HG03060 (cell line): Measurements from ENCODE around the gene ZFHX2.
A peak's percentile ranks its signal among the peaks of the same experiment; 100 is the strongest.
"Not testable (repeated sequence)": the region's sequence is repeated elsewhere in the genome, so short reads cannot be mapped to it uniquely, and the experiment has no call there.

ENCODE experiments used
- ATAC-seq: cut with Tn5 transposase; IDR thresholded peaks from one replicate; pipeline ENCODE4 v1.9.1; 2021; ENCODE audit warnings: low read depth, moderate number of reproducible peaks; ENCODE audit not compliant: unreplicated experiment

The ZFHX2 gene

DNA sequence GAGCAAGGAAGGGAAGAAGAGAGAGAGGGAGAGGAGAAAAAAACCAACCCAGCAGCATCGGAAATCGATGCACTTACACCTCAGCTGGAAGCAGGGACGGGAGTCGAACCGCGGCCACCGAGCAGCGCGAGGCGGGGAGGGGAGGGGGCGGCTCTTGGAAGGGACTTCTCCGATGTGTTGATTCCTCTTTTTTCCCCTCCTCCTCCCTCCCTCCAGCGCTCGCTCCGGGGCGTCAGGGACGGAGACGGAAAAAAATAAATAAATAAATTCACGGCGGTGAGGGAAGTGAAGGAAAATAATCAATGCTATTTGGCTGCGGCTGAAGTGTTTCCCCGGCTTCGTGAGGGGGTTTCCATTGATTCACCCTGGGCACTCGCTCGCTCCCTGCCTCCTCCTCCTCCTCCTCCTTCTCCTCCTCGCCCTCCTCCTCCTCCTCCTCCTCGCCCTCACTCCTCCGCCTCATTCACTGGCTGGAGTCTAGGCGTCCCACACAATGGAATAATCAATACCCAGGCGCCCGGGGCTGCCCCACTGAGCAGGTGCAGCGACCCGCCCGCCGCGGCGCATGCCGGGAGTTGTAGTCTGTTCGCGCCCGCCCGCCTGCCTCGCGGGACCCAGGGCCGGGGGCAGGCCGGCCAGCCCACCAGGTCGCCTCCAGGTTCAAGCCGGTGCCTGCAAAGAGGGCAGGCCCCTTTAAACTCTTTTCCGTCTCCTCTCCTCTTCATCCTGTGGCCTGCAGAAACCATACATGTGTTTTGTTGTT, at the start of gene ZFHX2:
ZFHX2 (minus strand) TSS at position 500 of the 763 bp plus-strand sequence. CDS start 16,440 bp downstream, outside the sequence.
- ATAC-seq, result no peak

DNA sequence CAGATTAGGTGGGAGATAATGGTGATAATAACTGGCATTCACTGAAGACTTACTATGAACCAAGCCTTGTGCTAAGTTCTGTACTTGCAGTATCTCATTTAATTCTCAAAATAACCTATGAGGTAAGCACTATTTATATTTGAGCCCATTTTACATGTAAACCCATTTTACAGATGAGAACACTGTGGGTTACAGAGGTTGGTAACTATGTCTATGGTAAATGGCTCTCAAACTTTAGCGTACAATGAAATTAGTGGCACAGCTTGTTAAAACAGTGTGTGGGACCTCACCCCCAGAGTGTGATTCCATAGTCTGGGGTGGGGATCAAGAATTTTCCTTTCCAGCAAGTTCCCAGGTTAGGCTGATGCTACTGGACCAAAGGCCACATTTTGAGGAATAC, 49.2 kb upstream of the ZFHX2 start:
- ATAC-seq, result no peak

DNA sequence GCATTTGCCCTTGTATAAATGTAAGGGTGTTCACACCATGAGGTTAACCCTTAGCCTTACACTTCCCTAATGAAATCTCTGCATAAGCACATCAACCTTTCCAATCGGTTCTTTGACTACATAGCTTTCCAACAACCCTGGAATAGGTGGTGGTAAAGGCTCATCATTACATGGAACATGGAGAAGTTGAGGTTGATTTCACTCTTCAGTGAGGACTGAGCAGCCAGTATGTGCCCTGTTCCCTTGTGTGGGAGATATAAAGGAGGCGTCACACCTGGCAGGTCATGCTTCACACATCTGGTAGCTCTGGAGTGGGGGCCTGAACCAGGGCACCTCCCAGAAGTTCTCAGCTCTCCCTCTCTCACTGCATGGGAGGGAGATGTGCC, 48.8 kb upstream of the ZFHX2 start:
- no peak for ATAC-seq

DNA sequence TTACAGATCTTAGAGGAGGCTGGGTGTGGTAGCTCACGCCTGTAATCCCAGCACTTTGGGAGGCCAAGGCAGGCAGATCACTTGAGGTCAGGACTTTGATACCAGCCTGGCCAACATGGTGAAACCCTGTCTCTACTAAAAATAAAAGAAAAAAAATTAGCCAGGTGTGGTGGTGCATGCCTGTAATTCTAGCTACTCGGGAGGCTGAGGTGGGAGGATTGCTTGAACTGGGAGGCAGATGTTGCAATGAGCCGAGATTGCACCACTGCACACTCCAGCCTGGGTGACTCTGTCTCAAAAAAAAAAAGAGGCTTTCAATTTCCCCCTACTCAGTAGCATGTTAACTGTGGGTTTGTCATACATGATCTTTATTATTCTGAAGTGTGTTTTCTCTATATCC, 42.6 kb upstream of the ZFHX2 start:
- ATAC-seq, result not testable (repeated sequence)

DNA sequence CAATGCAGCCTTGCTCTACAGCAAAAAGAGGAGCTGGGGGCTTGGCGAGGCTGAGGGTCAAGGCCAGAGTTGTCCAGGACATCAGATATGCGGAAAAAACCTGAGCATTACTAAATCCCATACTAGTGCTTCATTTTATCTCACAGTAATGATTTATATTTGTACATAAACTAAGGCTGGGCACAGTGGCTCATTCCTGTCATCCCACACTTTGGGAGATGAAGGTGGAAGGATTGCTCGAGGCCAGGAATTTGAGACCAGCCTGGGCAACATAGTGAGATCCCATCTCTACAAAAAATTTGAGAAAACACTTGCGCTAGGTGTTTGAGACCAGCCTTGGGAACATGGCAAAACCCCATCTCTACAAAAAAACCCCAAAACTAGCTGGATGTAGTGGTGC, 38.6 kb upstream of the ZFHX2 start:
- no peak for ATAC-seq

DNA sequence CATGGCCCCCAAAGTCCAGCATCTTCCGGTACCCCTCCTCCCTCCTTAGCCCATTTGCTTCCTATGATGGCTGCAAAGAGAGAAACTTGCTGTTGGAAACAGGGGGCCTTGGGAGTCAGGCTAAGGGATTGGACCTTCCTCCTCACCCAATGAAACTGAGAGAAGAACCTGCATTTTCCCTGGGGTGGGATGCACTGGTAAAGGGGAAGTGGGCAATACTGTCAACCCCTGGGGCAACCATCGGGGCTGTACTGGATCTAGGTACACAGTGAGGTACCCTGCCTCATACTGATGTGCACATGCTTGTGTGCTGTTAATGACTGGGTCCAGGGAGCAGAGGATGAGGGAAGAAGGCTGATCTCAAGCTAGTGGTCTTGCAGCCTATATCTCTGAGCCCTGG, 38.0 kb upstream of the ZFHX2 start:
- no peak for ATAC-seq

DNA sequence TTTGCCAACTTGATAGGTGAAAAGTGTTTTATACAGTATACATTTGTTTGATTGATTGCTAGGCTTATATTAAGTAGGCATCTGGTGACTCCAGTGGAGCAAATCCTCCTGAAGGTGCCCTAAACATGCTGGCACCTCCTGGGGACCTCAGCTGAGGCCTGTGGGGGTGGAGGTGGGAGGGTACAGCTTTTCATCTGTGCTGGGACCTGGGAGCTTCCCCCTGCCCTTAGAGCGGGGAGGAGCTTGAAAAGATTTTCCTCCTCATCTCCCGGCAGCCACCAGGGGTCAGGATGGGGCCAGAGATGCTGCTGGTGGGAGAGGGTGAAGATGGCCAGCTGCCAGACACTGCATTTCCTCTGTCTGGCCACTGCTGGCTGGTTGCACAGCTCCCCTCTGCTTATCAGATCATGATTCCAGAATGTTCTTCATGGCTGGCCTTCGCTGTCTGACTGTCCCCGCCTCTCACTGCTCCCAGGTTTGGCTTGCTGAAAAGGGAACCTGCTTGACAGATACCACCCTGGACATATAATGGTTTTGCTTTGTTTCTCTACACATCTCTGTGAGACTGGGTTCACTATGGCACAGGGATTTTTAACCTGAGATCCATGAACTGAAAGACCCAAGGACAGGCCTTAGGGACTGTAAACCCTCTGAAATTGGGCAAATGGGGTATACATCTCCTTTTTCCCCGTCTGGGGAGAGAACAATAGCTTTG, 37.5 kb upstream of the ZFHX2 start:
- ATAC-seq, result peak; percentile 88

DNA sequence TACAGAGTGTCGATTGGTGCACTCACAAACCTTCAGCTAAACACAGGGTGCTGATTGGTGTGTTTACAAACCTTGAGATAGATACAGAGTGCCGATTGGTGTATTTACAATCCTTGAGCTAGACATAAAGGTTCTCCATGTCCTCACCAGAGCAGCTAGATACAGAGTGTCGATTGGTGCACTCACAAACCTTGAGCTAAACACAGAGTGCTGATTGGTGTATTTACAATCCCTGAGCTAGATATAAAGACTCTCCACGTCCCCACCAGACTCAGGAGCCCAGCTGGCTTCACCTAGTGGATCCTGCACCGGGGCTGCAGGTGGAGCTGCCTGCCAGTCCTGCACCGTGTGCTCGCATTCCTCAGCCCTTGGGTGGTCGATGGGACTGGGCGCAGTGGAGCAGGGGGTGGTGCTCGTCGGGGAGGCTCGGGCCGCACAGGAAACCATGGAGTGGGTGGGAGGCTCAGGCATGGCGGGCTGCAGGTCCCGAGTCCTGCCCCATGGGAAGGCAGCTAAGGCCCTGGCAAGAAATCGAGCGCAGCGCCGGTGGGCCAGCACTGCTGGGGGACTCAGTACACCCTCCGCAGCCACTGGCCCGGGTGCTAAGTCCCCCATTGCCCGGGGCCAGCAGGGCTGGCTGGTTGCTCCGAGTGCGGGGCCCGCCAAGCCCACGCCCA, 33.1 kb upstream of the ZFHX2 start:
- ATAC-seq, result not testable (repeated sequence)

DNA sequence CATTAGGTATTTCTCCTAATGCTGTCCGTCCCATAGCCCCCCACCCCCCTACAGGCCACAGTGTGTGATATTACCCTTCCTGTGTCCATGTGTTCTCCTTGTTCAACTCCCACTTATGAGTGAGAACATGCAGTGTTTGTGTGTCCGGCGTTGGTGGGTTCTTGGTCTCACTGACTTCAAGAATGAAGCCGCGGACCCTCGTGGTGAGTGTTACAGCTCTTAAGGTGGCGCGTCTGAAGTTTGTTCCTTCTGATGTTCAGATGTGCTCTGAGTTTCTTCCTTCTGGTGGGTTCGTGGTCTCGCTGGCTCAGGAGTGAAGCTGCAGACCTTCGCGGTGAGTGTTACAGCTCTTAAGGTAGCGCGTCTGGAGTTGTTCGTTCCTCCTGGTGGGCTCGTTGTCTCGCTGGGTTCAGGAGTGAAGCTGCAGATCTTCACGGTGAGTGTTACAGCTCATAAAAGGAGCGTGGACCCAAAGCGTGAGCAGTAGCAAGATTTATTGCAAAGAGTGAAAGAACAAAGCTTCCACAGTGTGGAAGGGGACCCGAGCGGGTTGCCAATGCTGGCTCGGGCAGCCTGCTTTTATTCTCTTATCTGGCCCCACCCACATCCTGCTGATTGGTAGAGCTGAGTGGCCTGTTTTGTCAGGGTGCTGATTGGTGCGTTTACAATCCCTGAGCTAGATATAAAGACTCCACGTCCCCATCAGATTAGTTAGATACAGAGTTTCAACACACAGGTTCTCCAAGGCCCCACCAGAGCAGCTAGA, 32.4 kb upstream of the ZFHX2 start:
- ATAC-seq, result not testable (repeated sequence)

DNA sequence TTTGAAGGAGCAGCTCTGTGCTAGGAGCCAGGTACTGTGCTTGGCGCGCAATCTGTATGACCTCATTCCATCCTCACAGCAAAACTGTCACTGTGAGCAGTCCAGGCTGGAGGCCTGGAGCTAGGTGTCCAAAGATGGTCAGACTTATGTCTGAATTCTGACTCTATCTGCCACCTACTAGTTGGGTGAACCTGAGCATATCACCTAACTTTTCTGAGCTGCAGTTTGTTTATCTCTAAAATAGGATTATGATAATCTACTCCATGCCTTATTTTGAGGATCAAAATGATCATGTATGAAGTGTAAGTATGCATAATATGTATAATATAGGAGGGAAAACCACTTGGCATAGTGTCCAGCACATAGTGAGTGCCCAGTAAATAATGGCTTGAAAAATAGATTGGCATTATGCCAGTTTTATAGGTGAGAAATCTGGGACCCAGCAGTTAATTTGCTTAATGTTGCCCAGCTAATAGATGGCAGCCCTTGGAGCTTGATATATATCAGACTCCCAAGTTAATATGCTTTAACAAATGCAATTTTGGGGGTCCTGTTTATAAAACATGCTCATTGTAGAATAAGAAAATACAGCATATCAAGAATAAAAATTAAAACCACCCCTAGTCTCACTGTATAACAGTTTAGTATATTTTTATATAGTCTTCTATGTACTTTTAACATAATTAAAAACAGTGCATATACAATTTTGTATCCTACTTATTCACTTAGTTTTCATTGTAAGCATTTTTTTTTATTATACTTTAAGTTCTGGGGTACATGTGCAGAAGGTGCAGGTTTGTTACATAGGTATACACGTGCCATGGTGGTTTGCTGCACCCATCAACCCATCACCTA, 31.6 kb upstream of the ZFHX2 start:
- ATAC-seq, result no peak

DNA sequence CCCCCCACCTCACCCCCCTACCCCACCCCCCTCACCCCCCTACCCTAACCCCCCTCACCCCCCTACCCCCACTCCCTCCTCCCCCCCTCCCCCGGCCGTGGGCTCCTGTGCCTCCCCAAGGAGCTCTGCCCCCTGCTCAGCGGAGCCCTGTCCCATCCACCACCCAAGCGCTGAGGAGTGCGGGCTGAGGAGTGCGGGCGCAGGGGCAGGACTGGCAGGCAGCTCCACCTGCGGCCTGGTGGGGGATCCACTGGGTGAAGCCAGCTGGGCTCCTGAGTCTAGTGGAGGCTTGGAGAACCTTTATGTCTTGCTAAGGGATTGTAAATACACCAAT, 29.4 kb upstream of the ZFHX2 start:
- no peak for ATAC-seq

DNA sequence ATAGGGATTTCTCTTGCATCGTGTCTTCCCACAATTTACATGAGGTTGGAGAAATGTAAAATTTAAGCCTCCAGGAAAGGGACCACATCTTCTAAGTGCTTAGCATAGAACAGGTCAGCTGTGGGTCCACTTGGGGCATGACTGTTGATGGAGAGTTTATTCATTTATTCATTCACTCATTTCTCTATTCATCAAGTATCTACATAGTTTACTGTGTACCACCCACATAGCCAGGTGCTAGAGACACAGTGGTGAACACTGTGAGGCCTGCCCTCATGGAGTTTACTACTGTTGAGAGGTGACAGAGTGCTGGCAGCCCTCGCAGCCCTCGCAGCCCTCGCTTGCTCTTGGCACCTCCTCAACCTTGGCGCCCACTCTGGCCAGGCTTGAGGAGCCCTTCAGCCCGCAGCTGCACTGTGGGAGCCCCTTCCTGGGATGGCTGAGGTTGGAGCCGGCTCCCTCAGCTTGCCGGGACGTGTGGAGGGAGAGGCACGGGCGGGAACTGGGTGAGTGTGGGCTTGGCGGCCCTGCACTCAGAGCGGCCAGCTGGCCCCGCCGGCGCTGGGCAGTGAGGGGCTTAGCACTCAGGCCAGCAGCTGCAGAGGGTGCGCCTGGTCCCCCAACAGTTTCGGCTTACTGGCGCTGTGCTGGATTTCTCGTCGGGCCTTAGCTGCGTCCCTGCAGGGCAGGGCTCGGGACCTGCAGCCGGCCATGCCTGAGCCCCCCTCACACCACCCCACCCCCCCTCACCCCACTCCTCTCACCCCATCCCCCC, 28.8 kb upstream of the ZFHX2 start:
- no peak for ATAC-seq

DNA sequence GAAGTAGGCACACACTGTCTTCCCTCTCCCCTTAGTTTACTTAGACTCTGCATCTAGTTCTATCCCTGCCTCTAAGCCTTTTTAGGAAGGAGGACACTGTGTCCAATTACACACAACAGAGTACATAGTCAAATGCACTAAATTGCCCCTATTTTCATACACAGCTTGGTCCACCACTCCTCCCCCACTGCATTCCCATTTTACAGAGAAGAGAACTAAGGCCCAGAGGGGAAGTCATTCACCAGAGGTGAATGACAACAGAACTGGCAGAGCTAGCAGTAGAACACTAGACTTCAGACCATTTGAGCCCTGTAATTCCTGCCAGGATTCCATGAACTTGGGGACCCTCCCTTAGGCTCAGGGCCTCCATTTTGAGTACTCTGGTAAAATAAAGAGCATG, 28.2 kb upstream of the ZFHX2 start:
- no peak for ATAC-seq

DNA sequence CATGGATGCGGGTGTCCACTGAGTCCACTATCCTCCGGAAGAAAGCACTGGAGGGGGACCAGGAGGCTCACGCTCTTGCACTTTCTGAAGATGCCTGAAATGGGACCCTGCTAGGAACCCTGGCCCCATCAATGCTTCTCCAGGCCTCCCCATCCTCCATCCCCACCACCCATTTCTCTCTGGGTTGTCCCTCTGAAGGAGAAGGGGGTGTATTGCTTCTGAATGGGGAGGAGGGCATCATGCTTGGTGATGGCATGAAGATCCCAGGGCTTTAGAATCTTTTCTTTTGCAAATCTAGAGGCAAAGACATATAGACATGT, 27.7 kb upstream of the ZFHX2 start:
- ATAC-seq, result no peak

DNA sequence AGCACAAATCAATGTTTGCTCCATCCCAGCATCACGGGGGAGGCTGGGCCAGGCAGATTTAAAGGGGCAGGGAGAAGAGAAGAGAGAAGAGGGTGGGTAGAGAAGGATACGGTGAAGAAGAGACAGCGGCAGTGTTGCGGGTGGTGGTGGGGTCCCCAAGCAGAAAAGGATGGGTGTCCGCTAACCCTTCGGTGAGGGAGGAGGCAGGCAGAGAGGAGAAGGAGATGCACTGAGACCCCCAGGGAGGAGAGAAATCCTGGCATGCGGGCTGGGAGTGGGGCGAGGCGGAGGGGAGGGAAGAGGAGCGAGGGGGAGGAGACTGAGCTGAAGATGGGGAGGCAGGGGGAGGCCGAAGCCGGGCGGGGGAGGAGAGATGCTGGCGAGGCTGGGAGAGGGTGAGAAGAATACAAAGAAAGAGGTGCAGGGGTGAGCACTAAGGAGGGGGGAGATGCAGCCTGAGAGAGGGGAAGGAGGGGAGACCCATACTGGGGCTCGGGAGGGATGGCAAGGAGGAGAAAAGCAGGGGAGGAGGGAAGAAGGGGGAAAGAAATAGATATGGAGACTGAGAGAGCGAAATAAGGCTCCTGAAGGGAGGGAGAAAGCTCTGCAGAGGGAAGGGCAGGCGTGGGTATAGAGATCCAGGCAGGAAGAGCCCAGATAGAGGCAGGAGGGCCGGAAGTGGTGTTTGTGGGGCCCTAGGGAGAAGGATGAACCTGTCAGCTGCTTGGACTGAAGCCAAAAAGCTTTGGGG, 27.2 kb upstream of the ZFHX2 start, which contains the start of gene JPH4:
JPH4 (minus strand) TSS at position 231 of the 751 bp plus-strand sequence. CDS start 1,337 bp downstream, outside the sequence.
- ATAC-seq, result no peak

DNA sequence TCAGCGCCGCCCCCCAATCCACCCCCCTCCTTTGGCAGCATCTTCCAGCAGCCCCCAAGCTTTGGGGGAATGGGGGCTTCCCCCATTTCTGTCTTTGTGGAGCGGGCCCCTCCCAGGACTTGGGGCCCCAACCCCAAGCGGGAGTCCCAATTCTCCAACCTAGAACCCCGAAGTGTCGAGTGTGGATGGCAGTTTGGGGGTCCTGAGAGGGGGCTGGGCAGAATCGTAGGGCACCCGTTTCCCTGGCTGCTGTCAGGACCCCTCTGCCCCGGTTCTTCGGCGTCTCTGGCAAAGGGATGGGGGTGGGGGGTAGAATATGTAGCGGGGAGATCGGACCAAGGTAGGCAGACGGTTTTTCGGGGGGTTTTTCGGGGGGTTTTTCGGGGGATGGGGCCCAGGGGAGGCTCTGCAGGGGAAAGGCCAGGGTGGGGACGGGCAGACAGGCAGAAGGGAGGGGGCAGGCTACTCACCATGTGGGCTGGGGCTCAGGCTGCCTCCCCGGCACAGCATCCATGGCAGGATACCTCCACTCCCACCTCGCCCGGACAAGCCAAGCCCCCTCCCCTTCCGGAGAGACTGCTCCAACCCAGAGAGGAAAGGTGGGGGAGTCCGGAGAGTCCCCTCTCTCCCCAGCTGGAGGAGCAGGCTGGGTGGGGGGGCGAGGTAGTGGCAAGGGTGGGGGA, 26.3 kb upstream of the ZFHX2 start:
- ATAC-seq, result no peak

DNA sequence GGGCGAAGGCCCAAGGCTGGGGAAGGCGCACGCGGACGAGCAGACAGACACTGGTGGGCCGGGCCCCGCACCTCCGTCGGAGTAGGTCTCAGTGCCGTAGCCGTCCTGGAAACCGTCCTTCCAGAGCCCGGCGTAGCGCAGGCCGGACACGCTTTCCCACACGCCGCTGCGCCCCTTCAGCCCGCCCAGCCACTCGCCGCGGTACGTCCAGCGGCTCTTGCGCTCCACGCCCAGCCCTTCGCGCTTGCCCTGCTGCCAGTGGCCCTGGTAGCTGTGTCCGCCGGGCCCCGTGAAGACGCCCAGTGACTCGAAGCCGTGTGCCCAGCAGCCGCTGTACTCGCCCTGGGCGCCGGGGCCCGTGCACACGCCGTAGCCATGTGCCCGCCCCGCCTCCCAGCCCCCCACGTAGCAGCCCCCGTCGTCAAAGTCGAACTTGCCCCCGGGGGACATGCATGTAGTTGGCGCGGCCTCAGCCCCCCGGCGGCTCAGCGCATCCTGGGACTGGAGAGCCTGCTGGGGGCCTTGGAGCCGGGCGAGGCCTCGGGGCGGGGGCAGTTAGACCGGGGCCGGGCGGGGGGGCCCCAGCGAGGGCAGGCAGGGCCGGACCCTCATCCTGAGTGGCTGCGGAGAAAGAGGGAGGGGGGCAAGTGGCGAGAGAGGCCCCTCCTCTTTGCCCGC, 25.6 kb upstream of the ZFHX2 start:
- no peak for ATAC-seq
